GM12891 (cell line): Measurements from ENCODE around the gene CDH15.

Source experiments
- POLR2A ChIP-seq: IDR thresholded peaks from 2 replicates; pipeline ENCODE4 v1.6.1; 2011; ENCODE audit warnings: low read depth, low read length, control low read depth
- POLR2AphosphoS5 ChIP-seq: IDR thresholded peaks from 2 replicates; pipeline ENCODE4 v1.6.1; 2011; ENCODE audit warnings: low read depth, low read length, control low read depth
- POU2F2 ChIP-seq: IDR thresholded peaks from 2 replicates; pipeline ENCODE4 v1.6.1; 2011; ENCODE audit warnings: low read depth, mild to moderate bottlenecking, control low read depth, low read length, moderate library complexity
- SPI1 ChIP-seq: IDR thresholded peaks from 2 replicates; pipeline ENCODE4 v1.6.1; 2011; ENCODE audit warnings: low read depth, low read length, control low read depth

GRCh38 chr16:89183975-89184676, 12.6 kb downstream of the CDH15 start:
- TF ChIP-seq POLR2AphosphoS5 (no peak), POLR2A (no peak), SPI1 (no peak), POU2F2 (no peak)
